Nephron (organoid): Measurements from ENCODE around the gene CXCL1.

ENCODE experiments used
- H3K27ac Mint-ChIP-seq, 3 experiments: 2 replicates each; pipeline ENCODE4 v1.8.0; 2020; ENCODE audit warnings: mixed read lengths in 3 of 3, mild to moderate bottlenecking in 2 of 3, moderate library complexity in 1 of 3
- H3K27me3 Mint-ChIP-seq: 2 replicates; pipeline ENCODE4 v1.8.0; 2021; ENCODE audit warnings: low read depth, mild to moderate bottlenecking, moderate library complexity, mixed read lengths
- H3K36me3 Mint-ChIP-seq: 2 replicates; pipeline ENCODE4 v1.8.0; 2020; ENCODE audit warnings: low read depth, mixed read lengths
- H3K4me1 Mint-ChIP-seq: 2 replicates; pipeline ENCODE4 v1.8.0; 2020; ENCODE audit warnings: mixed read lengths
- H3K4me3 Mint-ChIP-seq, 3 experiments: 2 replicates each; pipeline ENCODE4 v1.8.0; 2020; ENCODE audit warnings: mild to moderate bottlenecking in 3 of 3, mixed read lengths in 3 of 3, moderate library complexity in 2 of 3
- H3K9me3 Mint-ChIP-seq: 2 replicates; pipeline ENCODE4 v1.8.0; 2020; ENCODE audit warnings: mixed read lengths
- TF ChIP-seq, protein P1 (sequence below), 3 experiments: fragments of 200-600 bp; sonication (generic); IDR thresholded peaks; one replicate each; pipeline ENCODE4 v1.5.0; 2021; ENCODE audit warnings: antibody characterized with exemption in 3 of 3; ENCODE audit not compliant: unreplicated experiment in 3 of 3

CXCL1 gene

DNA sequence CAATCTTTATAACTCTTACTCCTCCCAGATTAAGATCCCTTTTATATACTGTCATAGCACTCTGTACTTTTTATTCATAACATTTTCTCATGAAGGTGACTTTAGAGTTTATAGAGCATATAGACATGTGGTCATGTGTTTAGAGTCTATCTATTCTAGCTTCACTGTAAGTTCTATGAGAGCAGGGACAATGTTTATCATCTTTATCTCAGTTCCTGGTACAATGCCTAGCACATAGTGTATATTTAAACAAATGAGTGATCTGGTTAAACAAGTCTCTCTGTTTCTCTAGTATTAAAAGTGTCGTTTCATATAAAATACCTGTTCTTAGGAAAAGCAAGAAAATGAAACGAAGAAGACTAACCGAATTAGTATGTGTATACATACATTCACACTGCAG, 29.5 kb upstream of the CXCL1 start:
- peaks cover 4% of the 10 kb centered on the region for H3K4me1 Mint-ChIP-seq
- H3K4me3 Mint-ChIP-seq = no peak overlapping the region
- H3K9me3 Mint-ChIP-seq = peaks cover 2% of the 10 kb centered on the region
- no peaks in the 10 kb centered on the region for H3K36me3 Mint-ChIP-seq
- peaks cover 59% of the 10 kb centered on the region for H3K27me3 Mint-ChIP-seq
- TF ChIP-seq, protein P1, sequence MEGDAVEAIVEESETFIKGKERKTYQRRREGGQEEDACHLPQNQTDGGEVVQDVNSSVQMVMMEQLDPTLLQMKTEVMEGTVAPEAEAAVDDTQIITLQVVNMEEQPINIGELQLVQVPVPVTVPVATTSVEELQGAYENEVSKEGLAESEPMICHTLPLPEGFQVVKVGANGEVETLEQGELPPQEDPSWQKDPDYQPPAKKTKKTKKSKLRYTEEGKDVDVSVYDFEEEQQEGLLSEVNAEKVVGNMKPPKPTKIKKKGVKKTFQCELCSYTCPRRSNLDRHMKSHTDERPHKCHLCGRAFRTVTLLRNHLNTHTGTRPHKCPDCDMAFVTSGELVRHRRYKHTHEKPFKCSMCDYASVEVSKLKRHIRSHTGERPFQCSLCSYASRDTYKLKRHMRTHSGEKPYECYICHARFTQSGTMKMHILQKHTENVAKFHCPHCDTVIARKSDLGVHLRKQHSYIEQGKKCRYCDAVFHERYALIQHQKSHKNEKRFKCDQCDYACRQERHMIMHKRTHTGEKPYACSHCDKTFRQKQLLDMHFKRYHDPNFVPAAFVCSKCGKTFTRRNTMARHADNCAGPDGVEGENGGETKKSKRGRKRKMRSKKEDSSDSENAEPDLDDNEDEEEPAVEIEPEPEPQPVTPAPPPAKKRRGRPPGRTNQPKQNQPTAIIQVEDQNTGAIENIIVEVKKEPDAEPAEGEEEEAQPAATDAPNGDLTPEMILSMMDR (IDR thresholded peaks at IDR 0.05; ENCODE audit: unreplicated experiment in 3 of 3) = no peak
- H3K27ac Mint-ChIP-seq = no peak overlapping the region

DNA sequence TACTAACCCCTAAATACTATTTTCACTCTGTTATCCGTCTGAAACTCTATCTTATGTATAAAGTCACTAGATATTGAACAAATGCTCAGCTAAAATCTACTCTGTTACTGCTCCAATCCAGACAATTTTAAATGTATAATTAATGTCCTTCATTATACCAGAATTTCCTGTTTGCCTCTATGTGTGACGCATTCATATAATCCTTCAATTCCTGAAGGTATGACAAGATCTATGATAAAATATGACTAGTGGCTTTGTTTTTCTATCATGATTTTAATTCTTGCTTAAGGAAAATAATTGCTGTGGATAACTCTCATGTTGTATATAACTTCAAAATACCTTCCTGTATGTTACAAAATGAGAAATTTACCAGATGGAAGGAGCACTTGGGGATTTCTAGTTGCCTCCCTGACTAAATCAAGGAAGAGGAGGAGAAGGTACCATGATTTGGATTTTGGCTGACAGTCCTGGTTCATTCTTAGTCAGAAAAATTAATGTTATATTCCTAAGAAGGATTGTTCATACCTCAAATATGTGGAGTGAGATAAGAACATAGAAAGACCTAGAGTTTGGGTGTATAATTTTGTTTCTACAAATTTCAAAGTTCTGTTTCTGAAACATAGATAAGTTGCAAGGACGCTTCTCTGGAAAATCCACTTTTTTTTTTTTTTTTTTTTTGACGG, 27.8 kb upstream of the CXCL1 start:
- TF ChIP-seq, protein P1 (IDR thresholded peaks at IDR 0.05; ENCODE audit: unreplicated experiment in 3 of 3) = no peak
- H3K4me1 Mint-ChIP-seq = peaks cover 4% of the 10 kb centered on the region
- peaks cover 57% of the 10 kb centered on the region for H3K27me3 Mint-ChIP-seq
- no peaks in the 10 kb centered on the region for H3K36me3 Mint-ChIP-seq
- no peak overlapping the region for H3K4me3 Mint-ChIP-seq
- H3K27ac Mint-ChIP-seq = no peak overlapping the region
- H3K9me3 Mint-ChIP-seq = no peaks in the 10 kb centered on the region

DNA sequence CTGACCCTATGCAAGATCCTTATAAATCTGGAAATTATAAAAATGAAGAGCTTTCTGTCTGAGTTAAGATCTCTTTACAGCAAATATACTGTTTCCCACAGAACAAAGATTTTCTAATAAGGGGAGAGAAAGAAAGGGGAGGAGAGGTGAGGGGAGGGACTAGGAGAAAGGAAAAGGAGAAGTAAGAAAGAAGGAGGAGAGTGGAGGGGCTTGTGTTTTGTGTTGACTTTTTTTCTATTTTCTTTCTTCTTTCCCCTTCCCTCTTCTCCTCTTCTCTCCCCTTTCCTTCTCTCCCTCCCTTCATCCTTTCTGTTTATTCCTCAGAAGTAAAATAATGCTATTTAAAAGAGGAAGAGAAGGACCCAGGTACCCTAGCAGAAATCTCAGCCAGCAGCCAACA, 26.5 kb upstream of the CXCL1 start:
- no peak overlapping the region for H3K4me3 Mint-ChIP-seq
- H3K27ac Mint-ChIP-seq = no peak overlapping the region
- H3K9me3 Mint-ChIP-seq = no peaks in the 10 kb centered on the region
- H3K36me3 Mint-ChIP-seq = no peaks in the 10 kb centered on the region
- H3K4me1 Mint-ChIP-seq = no peaks in the 10 kb centered on the region
- H3K27me3 Mint-ChIP-seq = peaks cover 46% of the 10 kb centered on the region
- TF ChIP-seq, protein P1 (IDR thresholded peaks at IDR 0.05; ENCODE audit: unreplicated experiment in 3 of 3) = no peak

DNA sequence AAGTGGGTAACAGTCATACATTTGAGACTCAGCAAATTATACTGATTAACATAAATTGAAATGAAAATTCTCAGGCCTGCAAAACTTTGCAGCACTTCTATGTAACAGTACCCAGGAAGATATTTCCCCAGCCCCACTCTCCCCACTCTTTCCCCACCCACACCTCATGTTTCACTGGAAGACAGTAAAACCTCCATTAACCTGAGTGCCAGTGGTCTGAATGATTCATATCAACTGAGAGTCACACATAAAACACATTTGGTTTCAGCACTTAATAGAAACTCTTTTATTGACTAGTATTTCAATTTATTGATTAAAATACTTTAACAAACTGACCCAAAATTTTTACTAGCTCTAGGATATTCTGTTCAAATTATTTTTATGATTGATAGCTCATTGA, 25.8 kb upstream of the CXCL1 start:
- Mint-ChIP-seq H3K36me3 (no peaks in the 10 kb centered on the region), H3K27ac (no peak overlapping the region), H3K27me3 (peaks cover 46% of the 10 kb centered on the region)

DNA sequence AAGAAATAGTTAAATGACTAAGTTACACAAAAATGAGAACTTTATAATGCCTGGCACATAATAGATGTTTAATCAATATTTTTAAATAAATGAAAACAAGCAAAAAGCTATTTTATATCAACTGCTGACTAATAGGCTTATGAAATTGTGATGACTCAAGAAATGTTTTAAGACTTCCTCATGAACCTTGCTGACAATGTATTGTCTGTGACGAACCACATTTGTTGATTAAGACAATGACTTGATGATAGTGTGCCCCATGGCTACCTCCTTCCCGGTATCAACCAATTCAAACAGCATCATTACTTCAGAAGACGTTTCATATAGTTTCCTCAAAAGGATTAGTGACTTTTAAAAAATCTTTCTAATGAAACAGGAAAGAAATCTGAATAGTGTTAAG, 24.8 kb upstream of the CXCL1 start:
- Mint-ChIP-seq H3K4me1 (no peaks in the 10 kb centered on the region), H3K9me3 (no peaks in the 10 kb centered on the region), H3K27ac (no peak overlapping the region), H3K36me3 (no peaks in the 10 kb centered on the region), H3K27me3 (peaks cover 37% of the 10 kb centered on the region), H3K4me3 (no peak overlapping the region)
- TF ChIP-seq, protein P1 (IDR thresholded peaks at IDR 0.05; ENCODE audit: unreplicated experiment in 3 of 3) = no peak

More for the DNA sequence above, 25.8 kb upstream of the CXCL1 start:
- Mint-ChIP-seq H3K4me3 (no peak overlapping the region), H3K9me3 (no peaks in the 10 kb centered on the region), H3K4me1 (no peaks in the 10 kb centered on the region)
- TF ChIP-seq, protein P1 (IDR thresholded peaks at IDR 0.05; ENCODE audit: unreplicated experiment in 3 of 3) = no peak

DNA sequence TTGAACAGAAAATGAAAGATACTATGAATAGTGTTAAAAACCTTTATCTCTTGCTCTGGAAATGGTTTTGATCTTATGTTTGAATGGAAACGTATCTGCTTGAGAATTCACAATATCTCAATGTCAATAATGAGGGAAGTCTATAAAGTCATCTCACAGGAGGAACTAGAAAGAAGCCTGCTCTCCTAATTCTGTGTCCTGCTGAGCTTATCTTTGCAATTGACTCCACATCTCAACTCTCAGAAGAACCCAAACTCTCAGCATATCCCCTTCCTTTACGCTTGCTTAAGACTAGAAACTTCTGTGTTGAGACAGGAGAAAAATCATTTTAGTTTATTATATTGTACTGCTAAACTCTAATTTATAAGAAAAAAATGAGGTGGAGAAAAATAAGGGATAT, 24.4 kb upstream of the CXCL1 start:
- Mint-ChIP-seq H3K9me3 (no peaks in the 10 kb centered on the region), H3K4me1 (no peaks in the 10 kb centered on the region), H3K4me3 (no peak overlapping the region), H3K27me3 (peaks cover 33% of the 10 kb centered on the region), H3K36me3 (no peaks in the 10 kb centered on the region), H3K27ac (no peak overlapping the region)
- TF ChIP-seq, protein P1 (IDR thresholded peaks at IDR 0.05; ENCODE audit: unreplicated experiment in 3 of 3) = no peak
